Body of pancreas (tissue), 4 donors: ENCODE measurements around the gene PSMD6.

Experiments
- CTCF ChIP-seq, 7 experiments: fragments of 450-650 bp in 4 of 7; fragments of 200-600 bp in 3 of 7; sonication (generic) in 3 of 7; IDR thresholded peaks; one replicate each; pipeline ENCODE4 v1.5.1; 2016 to 2019; ENCODE audit warnings: antibody characterized with exemption in 7 of 7
- POLR2A ChIP-seq, 3 donors: fragments of 450-650 bp; IDR thresholded peaks; one replicate each; pipeline ENCODE4 v1.6.1; 2016; ENCODE audit warnings: antibody characterized with exemption in 3 of 3, mild to moderate bottlenecking in 2 of 3

- no peak for TF ChIP-seq CTCF (IDR thresholded peaks at IDR 0.05)
- peak in 2 of 3 donors; percentile 56 to 71 for TF ChIP-seq POLR2A (IDR thresholded peaks at IDR 0.05)
Observed at GRCh38 chr3:63998852-63999754, 24.2 kb downstream of the PSMD6 start.
